ENCODE measurements around the gene LRRC26.

LRRC26 gene, protein sequence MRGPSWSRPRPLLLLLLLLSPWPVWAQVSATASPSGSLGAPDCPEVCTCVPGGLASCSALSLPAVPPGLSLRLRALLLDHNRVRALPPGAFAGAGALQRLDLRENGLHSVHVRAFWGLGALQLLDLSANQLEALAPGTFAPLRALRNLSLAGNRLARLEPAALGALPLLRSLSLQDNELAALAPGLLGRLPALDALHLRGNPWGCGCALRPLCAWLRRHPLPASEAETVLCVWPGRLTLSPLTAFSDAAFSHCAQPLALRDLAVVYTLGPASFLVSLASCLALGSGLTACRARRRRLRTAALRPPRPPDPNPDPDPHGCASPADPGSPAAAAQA

DNA sequence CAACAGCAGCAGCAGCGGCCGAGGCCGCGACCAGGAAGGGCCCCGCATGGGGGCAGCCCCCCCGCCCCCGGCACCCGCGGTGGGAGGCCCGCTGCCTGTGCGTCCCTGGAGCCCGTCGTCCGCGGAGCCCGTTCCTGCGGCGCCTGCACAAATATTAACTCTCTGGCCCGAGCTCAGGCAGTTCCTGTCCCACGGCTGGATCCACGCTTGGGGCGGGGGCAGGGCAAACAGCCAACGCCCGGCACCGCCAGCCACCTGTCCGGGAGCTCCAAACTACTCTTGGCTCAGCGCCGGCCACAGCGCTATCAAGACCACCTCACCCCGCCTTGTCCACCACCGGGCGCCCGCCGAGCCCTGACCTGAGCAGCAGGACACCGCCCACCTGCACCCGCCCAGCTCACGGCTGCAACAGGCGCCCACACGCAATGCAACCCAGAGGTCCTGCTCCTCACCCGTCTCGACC is at the start of gene LRRC26:
Gene LRRC26 (minus strand): TSS at position 156 of the 463 bp plus-strand sequence. CDS start 108 bp downstream, at position 48.
- no peak for FAIRE-seq

DNA sequence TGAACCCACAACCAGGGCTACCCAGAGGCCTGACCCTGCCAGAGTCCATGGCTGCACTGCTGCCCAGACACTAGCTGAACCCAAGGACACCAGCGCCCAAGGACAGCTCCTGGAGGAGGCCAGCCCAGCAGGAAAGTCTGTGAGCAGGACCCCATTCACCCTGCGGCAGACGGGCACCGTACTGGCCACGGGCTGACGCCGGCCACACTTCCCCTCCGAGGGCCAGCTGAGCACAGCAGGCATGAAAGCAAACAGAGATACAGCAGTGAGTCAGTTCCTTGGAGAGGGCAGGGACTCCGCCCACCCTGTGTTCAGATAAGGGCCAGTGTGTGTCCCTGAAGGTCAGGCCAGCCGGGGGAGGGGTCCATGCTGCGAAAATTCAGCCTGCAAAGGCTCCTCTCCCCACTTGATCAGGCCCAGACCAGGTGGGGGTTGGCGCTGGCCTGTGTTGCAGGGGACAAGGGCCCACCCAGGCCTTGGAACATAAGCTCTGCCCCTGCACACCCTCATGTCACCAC is 49.0 kb upstream of the LRRC26 start:
- FAIRE-seq: no peak

DNA sequence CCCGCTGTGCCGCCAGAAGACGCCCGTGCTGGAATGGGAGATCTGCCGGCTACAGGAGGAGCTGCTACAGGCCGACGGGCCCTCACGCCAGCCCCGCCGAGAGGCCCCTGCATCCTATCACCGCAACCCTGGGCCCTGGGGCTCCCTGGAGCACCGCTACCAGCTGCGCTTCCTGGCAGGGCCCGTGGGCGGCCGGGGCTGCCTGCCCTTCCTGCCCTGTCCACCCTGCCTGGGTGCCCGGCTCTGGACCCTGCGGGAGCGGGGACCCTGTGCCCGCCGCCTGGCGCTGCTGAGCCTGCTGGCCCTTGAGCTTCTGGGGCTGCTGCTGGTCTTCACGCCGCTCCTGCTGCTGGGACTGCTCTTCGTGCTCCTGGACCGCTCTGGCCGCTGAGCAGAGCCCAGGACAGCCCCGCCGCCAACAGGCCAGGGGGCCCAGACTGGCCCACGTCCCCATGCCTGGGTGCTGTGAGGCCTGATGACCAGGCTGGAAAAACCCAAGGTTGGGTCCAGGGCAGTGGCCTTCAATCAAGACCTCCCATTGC is 48.4 kb upstream of the LRRC26 start:
- no peak for FAIRE-seq

DNA sequence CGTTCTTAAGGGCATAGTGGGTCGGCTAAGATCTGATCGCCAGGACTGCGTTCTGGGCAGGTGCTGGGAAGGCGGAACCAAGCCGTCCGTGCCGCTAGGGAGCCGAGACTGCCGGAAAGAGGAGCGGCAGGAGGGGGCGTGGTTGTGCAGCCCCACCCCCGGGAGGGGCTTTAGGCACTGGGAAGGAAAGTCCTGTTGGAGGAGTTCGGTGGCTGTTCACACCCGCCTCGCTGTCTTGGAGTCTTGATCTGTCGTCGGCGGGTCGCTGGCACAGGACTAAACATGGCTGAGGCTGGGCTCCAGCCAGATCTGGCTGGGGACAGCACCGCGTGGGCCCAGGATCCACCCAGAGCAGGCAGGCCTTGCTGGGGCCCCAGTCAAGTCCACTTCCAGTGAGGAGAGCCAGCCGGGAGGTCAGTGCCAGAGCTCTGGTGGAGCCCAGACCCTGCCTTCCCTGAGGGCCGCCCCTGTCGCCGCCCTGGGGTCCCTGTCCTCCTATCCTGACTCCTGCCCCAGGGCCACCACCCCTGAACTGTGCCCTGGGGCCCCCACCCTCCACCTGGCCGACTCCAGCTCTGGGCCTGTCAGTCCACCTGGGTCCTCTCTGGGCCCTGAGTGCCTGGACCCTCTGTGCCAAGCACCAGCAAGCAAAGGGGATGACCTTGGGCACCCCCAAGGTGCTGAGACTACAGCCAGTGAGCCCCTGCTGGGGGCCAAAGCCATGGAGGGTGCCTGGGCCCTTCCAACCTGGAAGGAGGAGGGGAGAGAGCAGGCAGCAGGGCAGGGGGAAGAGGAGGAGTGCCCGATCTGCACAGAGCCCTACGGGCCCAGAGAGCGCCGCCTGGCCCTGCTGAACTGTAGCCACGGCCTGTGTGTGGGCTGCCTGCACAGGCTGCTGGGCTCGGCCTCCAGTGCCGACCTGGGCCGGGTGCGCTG is 47.7 kb upstream of the LRRC26 start:
- FAIRE-seq: no peak

DNA sequence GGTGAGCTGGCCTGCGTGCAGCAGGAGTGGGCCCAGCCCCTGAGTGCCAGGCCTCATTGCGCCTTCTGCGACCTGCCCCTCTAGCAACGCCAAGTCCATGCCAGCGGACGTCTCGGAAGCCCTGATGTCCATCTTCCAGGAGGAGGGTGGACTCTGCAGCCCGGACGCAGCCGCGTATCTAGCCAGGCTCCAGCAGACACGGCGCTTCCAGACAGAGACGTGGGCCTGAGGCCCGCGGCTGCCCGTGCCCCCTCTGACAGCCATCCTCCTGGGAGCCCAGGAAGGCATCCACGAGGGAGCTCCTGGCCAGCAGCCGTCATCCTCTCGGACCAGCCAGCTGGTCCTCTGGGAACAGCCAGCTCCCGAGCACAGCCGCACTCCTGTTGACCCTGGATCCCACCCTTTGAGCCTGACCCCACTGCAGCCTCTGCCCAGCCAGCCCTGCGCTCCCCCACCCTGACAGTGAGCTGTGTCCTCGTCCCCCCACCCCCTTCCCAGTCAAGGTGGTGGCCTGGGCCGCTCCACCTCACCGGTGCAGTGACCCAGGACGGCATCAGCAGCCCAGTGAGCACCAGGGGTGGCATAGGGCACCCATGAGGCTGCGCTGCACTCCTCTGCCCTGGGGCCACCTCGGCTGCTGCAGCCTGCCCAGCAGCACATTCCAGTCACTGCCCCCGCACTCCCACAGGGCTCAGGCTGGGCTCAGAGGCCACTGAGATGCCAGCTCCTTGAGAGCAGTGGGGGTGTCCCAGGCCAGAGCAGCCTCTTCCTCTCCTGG is 46.5 kb upstream of the LRRC26 start:
- no peak for FAIRE-seq

DNA sequence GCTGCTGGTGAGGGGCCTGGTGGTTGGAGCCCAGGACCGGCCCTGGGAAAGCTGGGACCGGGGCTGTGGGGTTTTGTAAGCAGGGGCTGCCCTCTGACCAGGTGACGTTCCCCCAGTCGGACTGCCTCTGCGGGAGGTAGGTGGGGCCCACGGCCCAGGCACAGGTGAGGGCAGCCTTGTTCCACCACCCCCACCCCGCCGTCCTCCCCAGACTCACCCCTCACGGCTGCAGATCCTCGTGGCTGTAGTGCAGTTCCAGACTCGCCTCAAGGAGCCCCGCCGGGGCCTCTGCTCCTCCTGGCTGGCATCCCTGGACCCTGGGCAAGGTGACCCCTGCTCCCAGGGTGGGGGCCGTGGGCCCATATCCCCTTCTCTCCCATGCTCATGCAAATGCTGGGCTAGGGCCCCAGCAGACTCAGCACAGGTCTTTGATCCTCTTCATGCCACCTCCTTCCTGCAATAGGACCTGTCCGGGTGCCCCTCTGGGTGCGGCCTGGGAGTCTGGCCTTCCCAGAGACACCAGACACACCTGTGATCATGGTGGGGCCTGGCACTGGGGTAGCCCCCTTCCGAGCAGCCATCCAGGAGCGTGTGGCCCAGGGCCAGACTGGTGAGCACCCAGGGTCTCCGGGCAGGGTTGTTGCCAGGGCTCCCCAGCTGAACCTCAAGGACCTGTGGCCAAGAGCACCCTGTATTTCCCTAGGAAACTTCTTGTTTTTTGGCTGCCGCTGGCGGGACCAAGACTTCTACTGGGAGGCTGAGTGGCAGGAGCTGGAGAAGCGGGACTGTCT is 45.5 kb upstream of the LRRC26 start:
- FAIRE-seq: no peak

DNA sequence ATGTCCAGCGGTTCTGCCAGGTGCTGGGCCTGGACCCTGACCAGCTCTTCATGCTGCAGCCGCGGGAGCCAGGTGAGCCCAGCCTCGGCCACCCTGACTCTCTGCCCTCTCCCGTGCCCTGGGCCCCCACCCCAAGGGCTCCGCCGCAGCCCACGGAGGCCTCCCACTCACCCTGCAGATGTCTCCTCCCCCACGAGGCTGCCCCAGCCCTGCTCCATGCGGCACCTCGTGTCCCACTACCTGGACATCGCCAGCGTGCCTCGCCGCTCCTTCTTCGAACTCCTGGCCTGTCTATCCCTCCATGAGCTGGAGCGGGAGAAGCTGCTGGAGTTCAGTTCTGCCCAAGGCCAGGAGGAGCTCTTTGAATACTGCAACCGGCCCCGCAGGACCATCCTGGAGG is 44.8 kb upstream of the LRRC26 start:
- no peak for FAIRE-seq

DNA sequence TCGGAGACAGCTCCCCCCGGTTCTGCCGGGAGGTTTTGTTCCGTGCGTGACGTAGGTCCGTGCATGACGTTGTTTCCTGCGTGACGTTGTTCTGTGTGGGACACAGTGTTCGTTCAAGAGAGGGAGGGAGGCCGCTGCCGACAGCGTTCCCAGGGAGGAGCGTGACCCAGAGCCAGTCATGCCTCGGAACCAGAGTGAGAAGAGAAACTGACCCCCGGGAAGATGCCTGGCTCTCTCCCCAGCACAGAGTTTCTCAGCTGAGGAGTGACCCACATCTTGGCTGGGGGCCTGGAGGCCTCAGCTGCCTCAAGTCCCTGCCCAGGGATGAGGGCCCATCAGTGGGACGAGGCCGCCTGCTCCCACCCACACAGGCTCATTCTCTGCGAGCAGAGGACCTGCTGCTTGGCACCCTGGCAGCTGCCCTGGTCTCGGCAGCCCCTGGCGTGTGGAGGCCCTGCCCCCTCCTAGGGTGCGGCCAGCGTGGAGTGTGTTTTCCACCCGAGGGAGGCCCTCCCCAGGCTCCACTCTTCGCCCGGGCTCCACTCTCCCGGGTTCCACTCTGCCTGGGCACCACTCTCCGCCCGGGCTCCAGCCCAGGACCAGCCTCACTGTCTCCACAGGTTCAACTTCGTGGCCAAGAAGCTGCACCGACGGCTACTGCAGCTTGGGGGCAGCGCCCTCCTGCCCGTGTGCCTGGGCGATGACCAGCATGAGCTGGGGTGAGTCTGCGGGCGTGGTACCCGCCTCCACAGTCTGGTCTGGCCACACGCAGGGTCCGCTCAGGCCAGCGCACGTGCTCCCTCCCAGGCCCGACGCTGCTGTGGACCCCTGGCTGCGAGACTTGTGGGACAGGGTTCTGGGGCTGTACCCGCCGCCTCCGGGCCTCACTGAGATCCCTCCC is 43.6 kb upstream of the LRRC26 start:
- FAIRE-seq: no peak

DNA sequence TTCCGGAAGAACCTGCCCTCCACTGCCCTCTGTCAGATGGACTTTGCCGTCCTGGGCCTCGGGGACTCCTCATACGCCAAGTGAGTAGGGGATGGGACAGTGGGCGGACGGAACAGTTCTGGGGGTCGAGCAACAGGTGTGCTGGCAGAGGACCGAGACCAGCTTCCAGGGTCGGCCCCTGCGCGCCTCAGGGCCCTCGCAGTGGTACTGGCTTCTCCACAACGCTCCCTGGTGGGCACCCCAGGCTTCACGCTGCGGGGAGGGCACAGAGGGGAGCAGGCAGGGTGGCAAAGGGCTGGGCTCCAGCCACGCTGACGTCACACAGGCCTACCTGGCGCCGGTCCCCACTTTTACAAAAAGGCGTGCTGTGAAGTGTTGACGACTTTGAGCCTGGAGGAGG is 42.7 kb upstream of the LRRC26 start:
- no peak for FAIRE-seq

DNA sequence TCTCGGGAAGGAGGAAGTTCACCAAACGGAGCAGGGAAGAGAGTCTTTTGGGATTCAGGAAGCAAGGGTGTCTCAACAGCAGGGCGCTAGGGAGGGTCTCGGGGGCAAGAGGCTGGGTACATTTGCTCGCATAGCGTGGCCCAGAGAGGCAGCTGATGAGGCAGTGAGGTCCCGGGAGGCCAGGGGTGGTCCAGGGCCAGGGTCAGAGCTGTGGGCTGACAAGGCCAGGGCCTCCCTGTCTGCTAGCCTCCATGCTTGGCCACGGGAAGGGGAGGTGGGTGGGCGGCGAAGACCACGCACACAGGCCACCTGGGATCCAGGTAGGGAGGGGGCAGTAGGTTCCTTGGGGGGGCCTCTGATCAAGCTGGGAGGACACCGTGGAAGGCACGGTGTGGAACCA is 41.7 kb upstream of the LRRC26 start:
- FAIRE-seq: no peak

DNA sequence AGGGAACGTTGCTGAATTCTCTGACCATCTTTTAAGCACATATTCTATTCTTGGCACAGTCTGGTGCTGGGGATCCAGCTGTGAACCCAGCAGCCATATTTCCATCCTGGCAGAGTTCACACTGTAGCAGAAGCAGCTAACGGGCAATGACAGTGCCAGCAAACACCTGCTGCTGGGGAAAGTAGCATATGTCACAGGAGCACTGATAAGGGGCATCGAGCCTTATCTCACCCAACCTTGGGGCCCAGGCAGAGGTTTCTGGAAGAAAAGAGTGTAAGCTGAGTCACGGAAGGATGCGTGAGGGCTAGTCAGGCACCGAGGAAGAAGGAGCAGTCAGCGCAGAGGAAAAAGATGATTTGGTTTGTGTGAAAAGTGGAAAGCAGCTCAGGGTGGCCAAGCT is 36.8 kb upstream of the LRRC26 start:
- FAIRE-seq: no peak

DNA sequence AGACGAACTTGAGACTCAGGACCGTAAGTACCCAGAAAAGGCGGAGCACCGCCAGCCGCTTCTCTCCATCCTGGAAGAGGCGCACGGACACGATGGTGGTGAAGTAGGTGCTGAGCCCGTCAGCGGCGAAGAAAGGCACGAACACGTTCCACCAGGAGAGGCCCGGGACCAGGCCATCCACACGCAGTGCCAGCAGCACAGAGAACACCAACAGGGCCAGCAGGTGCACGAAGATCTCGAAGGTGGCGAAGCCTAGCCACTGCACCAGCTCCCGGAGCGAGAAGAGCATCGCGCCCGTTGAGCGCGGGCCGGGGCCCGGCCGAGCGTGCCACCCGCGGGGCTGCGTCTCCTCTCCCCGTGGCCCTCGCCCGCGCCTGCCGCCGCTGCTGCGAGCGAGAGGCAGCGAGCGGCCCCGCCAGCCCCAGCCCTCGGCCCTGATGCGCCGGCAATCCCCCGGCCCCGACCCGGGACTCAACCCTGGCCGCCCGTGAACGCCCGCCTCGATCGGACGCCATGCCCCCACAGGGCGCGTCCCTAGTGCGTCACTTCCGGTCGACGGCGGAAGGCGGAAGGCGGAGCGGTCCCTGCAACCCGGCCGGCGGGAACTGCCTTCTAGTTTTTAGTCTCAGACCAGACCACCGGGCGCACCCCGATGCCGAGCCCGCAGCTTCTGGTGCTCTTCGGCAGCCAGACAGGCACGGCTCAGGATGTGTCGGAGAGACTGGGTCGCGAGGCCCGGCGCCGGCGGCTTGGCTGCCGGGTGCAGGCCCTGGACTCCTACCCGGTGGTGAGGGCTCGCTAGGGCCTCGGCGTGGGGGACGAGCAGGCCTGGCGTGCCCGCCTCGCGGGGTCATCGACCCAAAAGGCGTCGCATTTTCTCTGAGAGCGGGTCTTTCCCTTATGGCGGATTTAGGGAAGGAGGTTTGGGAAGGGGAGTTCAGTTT is 35.5 kb upstream of the LRRC26 start, which contains the start of the genes NDOR1 and TMEM203:
Gene NDOR1 (plus strand): TSS at position 575 of the 944 bp plus-strand sequence. CDS start 78 bp downstream, at position 653.
Gene TMEM203 (minus strand): TSS at position 523 of the 944 bp plus-strand sequence. CDS start 234 bp downstream, at position 289.
- no peak for FAIRE-seq

DNA sequence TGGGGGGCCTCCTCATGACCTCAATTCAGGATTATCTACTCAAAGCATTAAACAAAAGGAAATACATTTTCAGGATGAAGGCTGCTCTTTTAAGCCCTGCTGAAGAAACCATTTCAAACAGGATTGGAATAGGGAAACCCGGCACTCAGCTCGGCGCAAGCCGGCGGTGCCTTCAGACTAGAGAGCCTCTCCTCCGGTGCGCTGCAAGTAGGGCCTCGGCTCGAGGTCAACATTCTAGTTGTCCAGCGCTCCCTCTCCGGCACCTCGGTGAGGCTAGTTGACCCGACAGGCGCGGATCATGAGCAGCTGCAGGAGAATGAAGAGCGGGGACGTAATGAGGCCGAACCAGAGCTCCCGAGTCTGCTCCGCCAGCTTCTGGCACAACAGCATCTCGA is 34.9 kb upstream of the LRRC26 start:
- FAIRE-seq: no peak

DNA sequence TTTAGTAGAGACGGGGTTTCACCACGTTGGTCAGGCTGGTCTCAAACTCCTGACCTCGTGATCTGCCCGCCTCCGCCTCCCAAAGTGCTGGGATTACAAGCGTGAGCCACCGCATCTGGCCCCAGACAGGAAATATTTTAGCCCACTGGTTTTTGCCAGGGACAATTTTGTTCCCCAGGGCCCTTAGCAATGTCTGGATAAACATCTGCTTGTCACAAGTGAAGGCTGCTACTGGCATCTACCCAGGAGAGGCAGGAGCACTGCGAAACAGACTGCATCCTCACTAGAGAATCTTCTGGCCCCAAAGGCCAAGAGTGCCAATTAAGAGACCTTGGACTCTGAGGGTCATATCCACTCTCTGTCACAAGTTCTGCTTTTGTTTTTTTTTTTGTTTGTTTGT is 33.1 kb upstream of the LRRC26 start:
- FAIRE-seq: no peak

DNA sequence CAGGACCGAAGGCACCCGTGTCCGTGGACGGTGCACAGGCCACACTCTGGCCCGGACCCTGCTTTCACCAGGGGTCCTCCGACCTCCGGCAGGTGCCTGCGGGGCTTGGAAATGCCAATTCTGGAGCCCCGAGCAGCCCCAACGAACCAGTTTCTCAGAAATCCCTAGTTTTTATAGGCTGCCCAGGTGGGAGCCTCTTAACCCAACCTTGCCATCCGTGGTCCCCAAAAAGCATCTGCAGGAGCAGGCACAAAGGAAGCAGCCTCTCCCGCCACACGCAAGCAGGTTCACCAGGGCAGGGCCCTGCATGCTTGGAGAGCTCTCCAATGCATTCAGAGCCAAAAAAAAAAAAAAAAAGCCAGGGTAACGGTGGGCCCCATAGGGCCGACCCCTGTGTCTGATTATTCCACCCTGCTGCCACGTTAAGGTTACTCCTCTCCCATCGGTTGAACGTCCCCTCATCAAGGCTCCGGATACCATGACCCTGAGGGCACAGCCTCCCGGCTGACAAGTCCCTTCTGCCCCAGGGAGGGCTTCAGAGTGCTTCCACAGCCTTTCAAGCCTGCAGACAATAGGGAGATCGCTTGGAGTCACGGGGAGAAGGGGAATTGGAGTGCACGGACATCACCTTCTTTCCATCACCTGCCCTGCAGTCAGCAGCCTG is 31.5 kb upstream of the LRRC26 start:
- no peak for FAIRE-seq

DNA sequence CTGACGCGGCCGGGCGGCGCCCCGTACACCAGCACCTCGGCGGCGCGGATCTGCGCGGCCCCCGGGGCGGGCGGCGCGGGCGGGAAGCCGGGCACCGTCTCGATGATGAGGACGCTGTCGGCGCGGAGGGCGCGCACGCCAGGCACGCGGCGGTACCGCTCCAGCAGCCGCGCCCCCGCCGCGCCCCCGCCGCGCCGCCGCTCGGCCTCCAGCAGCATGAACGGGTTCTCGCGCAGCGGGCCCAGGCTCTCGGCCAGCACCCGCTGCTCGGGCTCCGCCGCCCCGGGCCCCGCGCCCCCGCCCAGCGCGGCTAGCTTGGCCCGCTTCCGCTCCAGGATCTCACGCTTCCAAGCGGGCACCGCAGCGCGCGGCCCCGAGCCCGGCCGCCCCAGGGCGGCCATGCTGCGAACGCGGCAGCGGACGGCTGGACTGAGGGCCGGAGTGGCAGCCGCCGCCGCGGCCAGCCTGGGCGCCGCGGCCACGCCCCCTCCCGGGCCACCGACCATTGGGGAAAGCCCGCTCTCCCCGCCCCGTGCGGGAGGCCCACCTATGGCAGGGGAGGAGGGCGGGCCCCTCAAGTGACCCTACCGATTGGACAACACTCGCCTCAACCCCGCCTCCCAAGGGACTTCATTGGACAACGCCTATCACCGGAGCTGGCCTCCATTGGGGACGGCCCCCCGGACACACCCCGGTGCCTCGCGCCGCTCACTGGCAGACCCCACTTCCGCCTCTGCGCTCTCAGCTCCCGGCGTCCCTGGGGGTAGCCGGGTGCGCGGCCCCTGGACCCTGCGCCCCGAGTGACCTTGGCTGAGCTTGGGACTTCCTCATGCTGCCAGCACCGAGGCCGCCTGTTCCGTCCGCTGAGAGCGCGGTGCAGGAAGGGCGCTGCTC is 30.7 kb upstream of the LRRC26 start, which contains the start of gene TPRN:
Gene TPRN (minus strand): TSS at position 431 of the 894 bp plus-strand sequence. CDS start 30 bp downstream, at position 401.
- FAIRE-seq: peak; percentile 93
